ENCODE results near the gene THOC1.

THOC1 gene

DNA sequence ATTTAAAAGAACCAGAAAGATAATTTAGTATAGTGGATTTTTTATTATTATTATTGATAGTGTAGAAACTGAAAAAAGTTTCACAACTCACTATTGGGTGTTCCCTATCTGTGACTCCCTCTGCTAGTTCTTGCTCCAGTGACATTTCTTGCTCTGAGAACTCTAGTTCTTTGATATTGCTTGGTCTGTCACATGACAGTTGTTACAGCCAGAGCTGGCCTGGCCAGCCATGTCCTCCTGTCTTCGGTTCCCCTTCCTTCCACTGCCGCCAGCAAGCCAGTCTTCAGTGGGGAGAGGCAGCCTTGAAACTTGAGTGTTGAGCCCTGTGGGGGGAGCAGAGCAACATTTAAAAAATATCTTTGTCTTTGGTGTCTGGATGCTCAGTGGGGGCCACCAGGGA, 7.6 kb upstream of the THOC1 start:
- no peak for DNase-seq

DNA sequence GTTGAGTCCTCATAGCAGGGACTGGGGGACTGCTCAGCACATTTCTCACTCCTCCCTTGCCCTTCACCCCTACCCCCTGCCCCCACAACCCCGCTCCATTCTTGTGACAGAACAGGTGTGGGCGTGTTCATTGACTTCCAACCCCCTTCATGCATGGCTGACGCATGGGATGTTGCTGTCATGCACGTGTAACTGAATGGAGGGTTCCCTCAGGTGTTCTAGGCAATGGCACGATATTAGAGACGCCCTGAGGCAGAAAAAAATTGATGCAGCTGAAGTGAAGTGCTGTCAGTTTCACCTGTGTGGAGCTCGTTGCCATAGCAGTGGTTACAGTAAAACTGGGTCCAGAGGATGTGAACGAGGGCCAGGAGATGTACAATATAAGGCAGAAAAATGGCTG, 6.5 kb upstream of the THOC1 start:
- no peak for DNase-seq

DNA sequence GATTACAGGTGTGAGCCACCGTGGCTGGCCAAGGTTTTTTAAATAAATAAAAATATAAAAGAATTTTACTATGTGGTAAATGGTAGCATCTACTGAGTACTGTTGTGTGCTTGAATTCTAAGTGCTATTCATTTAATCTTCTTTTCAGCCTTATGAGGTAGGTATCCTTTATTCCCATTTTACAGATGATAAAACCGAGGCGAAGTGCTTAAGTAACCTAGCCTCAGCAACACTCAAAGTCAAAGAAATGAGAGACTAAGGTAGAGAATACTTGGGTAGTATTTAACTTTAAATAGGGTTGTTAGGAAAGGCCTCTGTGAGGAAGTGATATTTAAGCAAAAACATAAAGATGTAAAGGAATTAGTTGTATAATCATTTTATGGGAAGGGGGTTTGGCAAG, 5.7 kb upstream of the THOC1 start:
- DNase-seq: no peak

DNA sequence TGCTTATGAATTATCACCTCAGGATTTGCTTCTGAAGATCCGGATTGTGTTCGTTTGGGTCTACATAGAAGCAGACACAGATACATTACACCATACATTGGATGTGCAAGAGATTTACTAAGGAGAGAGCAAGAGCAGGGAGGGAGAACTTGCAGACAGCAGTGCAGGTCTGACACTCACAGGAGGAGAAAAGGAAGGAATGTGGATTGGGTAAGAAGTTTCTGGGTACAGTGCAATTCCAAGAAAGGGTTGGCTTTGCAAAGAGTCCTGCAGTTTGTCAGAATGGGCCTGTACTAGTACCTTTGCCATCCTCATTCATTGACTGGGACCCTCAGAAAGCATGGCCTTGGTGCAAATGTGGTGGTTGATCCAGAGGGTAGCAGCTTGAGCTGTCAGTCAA, 4.8 kb upstream of the THOC1 start:
- no peak for DNase-seq

DNA sequence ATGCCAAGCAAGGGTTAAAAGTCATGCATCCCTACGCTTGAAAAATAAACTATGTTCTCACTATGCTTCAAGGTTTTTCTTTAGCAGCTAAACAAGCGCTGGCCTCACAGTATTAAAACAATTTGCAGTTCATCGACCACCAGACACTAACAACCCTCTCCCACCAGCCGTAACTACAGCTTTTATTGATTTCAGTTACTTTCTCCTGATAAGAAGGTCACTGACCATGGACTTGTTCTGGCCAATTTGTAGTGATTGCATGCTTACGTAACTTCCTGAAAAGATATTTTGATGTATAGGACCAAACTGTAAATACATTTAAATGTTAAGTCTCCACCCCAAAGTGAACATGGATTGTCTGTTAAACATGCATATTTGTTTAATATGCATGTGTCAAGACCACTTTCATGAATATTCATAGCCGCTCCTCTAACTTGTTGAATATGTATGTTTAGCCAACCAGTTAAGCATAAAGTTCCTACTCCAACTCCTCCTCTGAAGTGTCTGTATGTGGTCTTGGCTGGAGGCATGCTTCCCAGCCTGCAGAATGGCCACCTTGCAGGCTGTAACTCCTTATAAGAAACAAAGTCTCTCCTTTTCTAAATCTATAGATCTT, 1.7 kb upstream of the THOC1 start:
- no peak for DNase-seq

DNA sequence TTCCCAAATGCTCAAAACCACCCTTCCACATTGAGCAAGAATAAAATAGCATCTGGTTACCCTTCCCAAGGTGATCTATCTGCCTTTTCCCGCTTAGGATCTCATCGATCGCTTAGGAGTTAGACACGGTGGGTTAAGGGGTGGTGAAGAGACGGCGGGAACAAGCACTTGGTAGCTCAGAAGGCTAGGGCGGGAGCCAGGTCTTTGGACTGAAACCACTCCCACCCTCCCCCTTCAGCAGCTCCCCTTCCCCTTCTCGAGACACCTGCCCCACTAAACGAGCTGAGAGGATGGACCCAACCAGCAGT, 513 bp downstream of the THOC1 start:
- DNase-seq: no peak

DNA sequence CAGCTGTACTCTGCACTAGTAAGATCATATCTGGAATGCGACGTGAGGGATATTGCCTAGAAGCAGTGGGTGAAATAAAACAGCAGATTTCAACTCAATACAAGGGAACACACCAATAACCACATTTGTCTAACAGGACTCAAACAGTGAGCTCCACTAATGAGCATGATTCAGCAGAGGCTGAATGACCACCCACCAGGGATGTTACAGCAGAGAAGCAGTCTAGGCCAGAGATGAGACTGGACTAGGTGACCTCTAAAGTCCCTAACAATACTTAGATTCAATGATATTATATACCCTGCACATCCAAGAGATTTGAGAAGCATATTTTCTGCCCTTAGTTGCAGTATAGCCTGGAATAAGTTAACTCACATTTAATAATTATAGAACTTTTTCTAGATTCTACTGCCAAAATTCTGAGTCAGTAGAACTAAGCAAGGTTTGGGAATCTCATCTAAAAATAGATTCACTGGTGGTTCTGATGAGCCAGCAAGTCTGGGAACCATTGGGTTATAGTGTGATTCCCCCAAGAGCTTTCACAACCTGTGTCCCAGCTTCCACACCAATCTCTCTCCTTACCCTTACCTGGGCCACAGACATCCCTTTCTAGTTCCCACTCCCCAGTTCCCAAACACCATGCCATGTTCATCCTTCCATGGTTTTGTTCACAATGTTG, 6.3 kb downstream of the THOC1 start:
- no peak for DNase-seq

DNA sequence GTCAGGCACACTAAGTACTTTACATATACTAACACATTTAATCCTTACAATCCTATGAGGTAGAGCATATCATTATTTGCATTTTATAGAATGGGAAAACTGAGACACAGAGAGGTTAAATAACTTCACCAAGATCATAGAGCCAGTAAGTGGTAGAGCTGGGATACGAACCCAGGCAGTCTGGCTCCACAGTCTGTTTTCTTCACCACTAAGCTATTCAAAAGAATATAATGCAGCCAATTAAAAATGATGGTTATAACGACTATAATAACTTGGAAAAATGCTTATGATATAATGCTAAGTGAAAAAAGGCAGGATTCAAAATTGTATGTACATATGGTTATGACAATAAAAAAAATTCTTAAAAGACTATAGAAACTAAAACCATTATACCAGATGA, 7.3 kb downstream of the THOC1 start:
- DNase-seq: no peak

DNA sequence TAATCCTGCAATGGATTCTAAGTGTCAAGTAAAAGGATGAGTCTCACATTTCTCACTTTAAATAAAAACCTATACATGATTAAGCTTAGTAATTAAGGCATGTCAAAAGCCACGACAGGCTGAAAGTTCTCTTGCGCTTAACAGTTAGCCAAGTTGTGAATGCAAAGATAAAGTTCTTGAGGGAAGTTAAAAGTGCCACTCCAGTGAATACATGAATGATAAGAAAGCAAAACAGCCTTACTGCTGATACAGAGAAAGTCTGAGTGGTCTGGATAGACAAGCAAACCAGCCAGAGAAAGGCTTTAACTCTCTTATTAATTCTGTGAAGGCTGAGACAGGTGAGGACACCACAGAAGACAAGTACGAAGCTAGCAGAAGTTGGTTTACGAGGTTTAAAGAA, 12.7 kb downstream of the THOC1 start:
- DNase-seq: no peak

DNA sequence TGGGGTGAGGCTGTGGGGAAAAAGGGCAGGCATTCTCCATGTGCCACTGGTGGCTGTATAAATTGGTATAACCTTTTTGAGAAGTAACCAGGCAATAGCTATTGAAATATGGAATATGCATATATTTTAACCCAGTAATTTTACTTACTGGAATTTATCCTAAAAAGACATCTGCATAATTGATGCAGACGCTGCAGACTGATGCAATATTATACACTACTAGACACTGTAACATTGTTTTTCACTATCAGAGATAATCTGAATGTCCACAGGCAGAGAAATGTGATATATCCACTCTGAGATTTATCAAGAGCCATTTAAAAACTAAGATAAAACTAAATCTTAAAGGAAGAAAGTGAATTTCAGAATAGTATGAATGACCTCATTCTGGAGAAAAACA, 14.7 kb downstream of the THOC1 start:
- no peak for DNase-seq

DNA sequence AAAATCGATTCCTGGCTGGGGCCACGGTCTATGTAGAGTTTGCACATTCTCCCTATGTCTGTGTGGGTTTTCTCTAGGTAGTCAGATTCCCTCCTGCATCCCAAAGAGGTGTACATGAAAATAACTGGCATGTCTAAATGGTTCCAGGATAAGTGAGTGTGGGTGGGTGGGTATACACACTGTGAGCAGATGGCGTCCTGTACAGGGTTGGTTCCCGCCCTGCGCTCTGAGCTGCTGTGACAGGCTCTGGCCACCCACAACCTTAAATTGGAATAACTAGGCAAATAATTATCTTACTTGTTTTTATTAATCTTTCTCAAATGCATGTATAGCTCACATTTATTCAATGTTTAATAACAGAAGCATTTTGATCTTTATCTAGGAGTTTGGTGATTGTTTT, 16.3 kb downstream of the THOC1 start:
- no peak for DNase-seq

DNA sequence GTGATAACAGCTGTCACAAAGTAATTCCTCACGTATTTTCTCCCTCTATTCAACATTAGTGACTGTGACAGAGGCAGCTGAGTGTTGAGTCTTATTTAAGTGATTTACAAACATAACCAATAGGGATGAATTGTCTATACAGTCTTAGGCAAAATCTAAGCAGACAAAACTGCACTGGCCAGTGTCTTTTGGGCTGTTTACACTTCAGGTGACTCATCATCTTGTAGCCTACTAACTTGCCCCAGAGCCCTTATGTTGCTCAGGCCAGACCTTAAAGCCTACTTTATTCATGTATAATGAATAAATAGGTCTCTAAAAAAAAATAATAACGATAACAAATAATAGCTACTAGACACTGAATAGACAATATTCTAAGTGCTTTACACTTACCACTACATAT, 17.2 kb downstream of the THOC1 start:
- no peak for DNase-seq

DNA sequence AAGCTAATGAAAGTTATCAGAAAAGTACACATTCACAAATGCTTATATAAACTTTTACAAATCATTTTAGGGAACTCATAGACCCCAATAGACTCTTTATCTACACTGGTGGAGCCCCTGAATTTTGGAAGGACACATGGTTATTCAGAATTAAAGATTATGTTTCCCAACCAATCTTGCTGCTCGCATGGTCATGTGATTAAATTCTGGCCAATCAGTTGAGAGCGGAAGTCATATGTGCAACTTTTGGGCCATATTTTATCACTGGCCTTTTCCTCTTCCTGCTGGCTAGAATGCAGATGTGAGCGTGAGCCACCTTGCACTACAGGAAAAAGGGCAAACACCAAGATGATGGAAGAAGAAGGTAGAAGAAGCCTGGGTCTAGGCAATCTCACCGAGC, 19.8 kb downstream of the THOC1 start:
- no peak for DNase-seq

DNA sequence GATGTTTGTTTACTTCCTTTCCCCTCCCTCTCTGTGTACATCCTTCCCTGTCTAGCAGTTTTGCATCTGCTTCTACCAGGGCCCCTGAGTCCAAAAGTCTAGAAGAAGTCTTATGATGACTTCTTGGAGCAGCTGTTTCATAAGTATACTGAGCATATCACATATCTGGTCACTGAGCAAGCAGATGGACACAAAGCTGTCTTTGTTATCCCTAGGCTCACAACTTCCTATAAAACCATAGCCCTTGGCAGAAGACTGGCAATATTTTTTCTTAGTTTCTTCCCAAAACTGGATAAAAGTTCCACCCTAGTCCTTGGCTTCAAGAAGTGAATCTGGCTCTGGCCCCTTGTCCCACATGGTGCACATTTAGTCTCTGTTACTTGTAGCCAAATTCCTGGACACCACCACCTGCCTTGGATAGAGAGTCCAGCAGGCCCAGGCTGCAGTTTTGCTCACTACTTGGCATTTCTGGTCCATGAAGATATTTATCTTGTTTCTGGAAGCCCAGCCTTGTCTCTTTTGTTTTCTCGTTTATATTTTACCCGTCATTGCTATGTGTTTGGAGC, 22.5 kb downstream of the THOC1 start:
- no peak for DNase-seq

DNA sequence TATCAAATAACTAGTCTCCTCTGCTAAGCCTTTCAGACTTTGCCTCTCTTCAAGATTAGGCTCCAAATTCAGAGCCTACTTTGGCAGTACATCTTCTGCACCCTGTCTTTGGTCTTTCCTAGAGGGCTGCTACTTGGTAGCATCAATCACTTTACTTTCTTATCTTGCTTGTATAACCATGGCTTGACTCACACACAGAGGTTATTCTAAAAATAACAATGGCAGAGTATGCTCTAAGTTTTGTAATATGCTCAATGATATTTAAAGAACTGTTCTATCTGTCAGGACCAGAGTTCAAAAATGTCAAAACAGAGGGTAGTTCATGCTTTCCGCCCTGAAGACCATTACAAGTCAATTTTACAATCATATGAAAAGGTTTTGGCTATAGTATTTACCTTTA, 27.7 kb downstream of the THOC1 start:
- no peak for DNase-seq

DNA sequence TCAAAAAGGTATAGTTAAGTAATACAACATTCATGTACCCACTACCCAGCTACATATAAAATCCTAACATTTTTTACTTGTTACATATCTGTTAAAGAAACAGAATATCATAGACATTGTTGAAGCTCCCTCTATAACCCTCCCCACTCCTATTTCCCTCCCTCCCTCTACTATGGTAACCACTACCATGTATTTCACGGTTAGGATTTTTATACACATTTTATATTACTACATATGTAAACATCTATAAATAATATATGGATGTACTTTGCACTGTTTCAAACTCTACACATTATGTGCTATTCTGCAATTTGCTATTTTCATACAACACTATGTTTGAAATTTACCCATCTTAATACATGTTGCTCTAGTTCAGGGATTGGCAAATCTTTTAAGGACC, 36.3 kb downstream of the THOC1 start:
- no peak for DNase-seq

DNA sequence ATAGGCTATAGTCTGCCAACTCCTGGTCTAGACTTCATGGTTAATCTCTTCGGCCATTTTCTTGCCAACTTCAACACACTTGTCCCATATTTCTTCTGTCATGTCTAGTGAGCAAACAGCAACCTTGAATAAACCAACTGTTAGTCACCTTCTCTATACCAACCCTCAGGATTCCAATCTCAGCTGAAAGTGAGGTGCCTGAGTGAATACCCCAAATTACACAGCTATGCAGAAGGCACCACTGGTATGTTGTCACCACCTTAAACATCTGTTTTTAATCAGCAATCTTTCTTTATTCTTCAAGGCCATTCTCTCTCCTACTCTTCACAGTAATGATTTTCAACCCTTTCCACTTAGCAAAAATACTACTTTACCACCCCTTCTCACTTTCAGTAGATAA, 39.3 kb downstream of the THOC1 start:
- no peak for DNase-seq

DNA sequence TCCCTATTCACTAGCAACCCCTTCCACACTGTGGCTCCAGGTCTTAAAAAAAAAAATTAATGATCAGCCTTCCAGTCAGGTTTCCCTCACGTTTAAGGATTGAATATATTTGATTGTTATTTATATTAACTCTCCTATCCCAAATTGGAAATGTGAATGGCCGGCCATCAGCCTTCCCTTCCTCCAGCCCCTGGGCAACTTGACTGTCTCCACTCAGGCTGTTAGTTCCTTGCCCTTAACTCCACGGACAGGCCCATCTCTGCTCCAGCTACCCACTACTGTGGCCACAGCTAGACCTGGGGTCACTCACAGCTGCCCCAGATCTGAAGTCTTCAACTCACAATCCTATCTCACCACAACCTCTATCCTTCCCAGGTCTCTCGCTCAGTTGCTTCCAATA, 39.9 kb downstream of the THOC1 start:
- DNase-seq: no peak

DNA sequence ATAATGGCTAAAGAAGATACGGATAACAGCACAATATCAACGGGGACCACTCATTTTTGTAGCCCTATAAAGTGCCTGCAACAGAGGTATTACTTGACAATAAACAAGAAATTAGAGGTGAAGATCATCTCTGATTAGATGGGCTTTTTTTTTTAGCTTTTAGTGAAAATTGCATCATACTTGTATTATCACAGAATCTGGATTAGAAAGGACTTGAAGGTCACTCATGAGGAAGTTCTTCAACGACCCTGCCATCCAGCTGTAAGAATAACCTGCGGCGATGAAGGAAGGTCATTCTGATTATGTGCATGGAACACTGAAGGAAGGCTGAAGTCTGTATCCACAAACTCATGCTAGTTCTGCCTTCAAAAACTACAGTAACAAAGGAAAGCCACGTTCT, 40.5 kb downstream of the THOC1 start:
- DNase-seq: no peak

DNA sequence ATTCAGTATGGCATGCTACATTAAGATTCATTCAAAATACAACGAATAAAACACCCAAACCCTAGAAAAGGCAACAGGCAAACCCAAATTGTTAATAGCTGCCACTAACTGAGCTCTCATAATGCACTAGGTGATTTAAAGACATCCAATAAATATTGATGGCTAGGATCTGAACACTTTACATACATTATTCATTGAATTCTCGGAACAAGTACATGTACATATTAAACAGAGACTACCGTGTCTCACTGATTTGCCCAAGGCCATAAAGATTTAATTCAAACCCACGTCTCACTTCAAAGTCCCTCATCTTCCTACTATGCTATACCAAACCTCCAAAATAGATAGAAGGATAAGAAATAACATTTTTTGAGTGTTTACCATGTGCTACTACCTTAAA, 42.1 kb downstream of the THOC1 start:
- DNase-seq: no peak

DNA sequence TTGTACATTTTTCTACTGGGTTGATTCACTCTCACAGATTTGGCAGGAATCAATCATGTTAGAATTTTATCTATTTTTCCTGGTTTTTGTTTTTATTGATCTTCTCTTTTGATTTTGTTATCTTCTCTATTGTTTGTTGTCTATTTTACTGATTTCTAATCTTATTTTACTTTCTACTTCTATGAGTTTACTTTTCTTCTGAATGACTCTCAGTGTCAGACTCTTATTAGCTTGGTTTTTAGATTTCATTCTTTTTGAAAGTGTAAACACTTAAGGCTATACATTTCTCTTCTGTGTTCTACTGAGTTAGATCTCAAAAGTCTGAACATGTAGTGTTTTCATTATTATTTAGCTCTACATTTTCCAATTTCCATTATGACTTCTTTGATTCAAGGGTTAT, 47.1 kb downstream of the THOC1 start:
- no peak for DNase-seq

DNA sequence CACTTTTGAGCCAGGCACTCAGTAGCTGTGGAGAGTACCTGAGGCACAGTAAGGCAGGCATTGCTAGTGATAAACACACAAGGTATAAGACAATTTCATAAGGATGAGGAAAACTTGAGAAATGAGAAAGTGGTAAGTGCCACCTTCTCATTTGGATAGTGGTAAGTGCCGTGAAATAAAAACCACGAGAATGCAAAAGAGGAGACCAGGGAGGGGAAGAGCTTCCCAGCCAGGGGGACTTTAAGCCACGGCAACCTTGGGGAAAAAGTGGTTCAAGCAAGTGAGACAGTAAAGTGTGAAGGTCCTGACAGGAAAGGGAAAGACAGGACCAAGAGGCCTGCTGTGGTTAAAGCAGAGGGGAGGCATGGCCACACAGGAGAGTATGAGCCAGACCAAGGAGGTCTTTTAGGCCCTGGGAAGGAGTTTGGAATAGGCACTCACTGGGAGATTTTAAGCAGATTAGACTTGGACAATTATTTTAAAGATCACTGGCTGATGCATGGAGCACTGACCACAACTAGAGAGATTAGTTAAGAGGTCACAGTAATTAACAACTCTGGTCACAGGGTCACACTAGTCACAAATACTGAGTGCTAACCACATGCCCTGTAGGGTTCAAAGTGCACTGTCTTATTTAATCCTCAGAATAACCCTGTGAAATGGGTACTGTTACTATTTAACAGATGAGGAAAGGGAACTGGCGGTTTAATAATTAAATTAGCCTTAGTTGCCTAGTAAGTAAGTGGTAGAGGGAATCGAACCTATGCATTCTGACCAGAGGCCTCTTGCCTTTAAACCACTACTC, 50.1 kb downstream of the THOC1 start:
- DNase-seq: no peak

DNA sequence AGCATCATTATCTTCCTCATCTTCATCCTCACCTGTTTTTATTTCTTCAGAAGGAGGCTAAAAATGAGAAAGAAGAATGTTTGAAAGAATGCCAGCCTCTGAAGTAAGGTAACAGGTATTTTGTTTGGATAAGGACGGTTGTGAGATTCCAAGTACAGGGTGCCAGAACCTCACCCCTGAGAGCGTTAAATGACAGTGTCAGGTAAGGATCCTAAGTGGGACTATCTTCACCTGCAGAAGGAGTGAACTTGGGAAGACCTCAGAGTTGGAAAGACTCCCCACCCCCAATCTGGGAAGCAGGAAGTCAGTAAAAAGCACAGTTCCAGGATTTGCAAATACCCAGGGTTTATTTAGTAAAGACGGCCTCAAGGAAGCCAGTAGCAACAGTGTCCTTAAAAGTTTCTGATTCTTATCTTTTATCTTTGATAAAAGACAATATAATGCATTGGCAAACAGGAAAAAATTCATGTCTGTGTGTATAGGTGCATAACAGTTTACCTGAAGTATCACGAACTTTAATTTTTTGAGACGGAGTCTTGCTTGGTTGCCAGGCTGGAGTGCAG, 52.3 kb downstream of the THOC1 start:
- no peak for DNase-seq

DNA sequence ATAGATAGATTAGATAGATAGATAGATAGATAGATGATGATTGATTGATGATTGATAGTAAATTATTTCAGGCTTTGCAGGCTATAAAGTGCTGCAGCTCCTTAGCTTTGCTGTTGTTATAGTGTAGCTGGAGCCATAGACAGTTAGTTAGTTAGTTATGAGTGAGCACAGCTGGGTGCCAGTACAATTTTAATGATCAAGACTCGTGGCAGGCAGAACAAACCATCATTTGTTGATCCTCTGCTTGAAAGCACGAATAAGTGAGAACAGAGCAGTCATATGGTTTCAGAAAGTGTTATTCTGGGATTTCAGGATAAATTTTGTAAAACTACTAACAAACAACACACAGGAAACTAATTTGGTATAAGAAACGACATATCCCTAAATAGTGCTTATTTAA, 53.9 kb downstream of the THOC1 start:
- DNase-seq: no peak
